HCT116 (cell line): ENCODE data around the gene TBX4. TPM values are rescaled to one million over a fixed set of nuclear protein-coding genes. Genes with fewer than 3 reads are reported as not detected.

ENCODE experiments used
- ATAC-seq: fragments of 200-7000 bp; cut with Tn5 transposase; 2 replicates; pipeline ENCODE4 v1.9.1; 2020; ENCODE audit warnings: mild to moderate bottlenecking, moderate library complexity
- BruUV-seq: library from RNA; stranded (reverse); fragments of 400-500 nt; replicated peaks from 2 replicates; lab custom pipeline; 2021; lab: Mats Ljungman, UMichigan
- CTCF ChIA-PET: fragments of 300-600 bp; sonication (Branson Sonifier 250); formaldehyde crosslinking; loops from one replicate; lab custom pipeline; 2021; ENCODE audit warnings: antibody characterized with exemption; lab: Charles Lee
- POLR2A ChIA-PET: fragments of 300-600, 350-600 bp; sonication (Branson Sonifier 250); formaldehyde crosslinking; loops from one replicate; lab custom pipeline; 2021; ENCODE audit warnings: antibody characterized with exemption; lab: Charles Lee
- RAD21 ChIA-PET, 2 experiments: fragments of 300-600 bp; sonication (Branson Sonifier 250); formaldehyde crosslinking; loops; one replicate each; lab custom pipeline; 2023; ENCODE audit warnings: low total read pairs in 2 of 2; ENCODE audit not compliant: uncharacterized antibody in 2 of 2, unreplicated experiment in 2 of 2, low non-redundant PET in 1 of 2; lab: Charles Lee
- DNase-seq: peaks from one replicate; pipeline ENCODE4 v3.0.0-alpha.2; 2010; ENCODE audit warnings: low read depth, low spot score
- H2AFZ ChIP-seq: fragments of 200-600 bp; shearing (Covaris generic), sonication (generic); 2 replicates; pipeline ENCODE4 v1.6.1; 2017; ENCODE audit warnings: low read depth, mixed run types, mixed read lengths, antibody characterized with exemption, low read length; ENCODE audit not compliant: poor library complexity, severe bottlenecking
- H3K27ac ChIP-seq: 2 replicates; pipeline ENCODE4 v1.5.1; 2012; ENCODE audit warnings: low read depth, low read length
- H3K27me3 ChIP-seq: fragments of 200-600 bp; sonication (generic); 2 replicates; pipeline ENCODE4 v1.6.1; 2016; ENCODE audit warnings: mixed run types, low read length, mixed read lengths; ENCODE audit not compliant: insufficient read depth
- H3K36me3 ChIP-seq, 2 experiments: fragments of 200-500 bp in 1 of 2; fragments of 200-600 bp in 1 of 2; sonication (Bioruptor generic) in 1 of 2; sonication (generic) in 1 of 2; 2 replicates each; pipeline versions ENCODE4 v1.5.1 to v1.6.1; 2014 to 2016; ENCODE audit warnings: low read length in 2 of 2, inconsistent platforms in 1 of 2, mixed read lengths in 1 of 2, mixed run types in 1 of 2; ENCODE audit not compliant: insufficient read depth in 2 of 2, control insufficient read depth in 1 of 2
- H3K4me1 ChIP-seq, 2 experiments: fragments of 200-600 bp in 1 of 2; sonication (generic) in 1 of 2; 2 replicates each; pipeline versions ENCODE4 v1.5.1 to v1.6.1; 2012 to 2017; ENCODE audit warnings: low read length in 2 of 2, inconsistent platforms in 1 of 2, mild to moderate bottlenecking in 1 of 2, mixed read lengths in 1 of 2, mixed run types in 1 of 2, moderate library complexity in 1 of 2; ENCODE audit not compliant: insufficient read depth in 2 of 2, control insufficient read depth in 1 of 2
- H3K4me2 ChIP-seq: fragments of 200-600 bp; sonication (generic); 2 replicates; pipeline ENCODE4 v1.6.1; 2017; ENCODE audit warnings: mixed run types, low read length, mixed read lengths
- H3K4me3 ChIP-seq, 2 experiments: fragments of 200-600 bp in 1 of 2; sonication (generic) in 1 of 2; replicated peaks in 1 of 2; 2 replicates each; pipeline ENCODE4 v1.5.1; 2011 to 2016; ENCODE audit warnings: low read length in 2 of 2, control low read depth in 1 of 2, low read depth in 1 of 2, mild to moderate bottlenecking in 1 of 2, mixed read lengths in 1 of 2, mixed run types in 1 of 2
- H3K79me2 ChIP-seq: fragments of 200-600 bp; sonication (generic); 2 replicates; pipeline ENCODE4 v1.6.1; 2017; ENCODE audit warnings: mild to moderate bottlenecking, mixed run types, low read length, moderate library complexity, mixed read lengths; ENCODE audit not compliant: insufficient read depth
- H3K9ac ChIP-seq: fragments of 200-600 bp; sonication (generic); 2 replicates; pipeline ENCODE4 v1.6.1; 2016; ENCODE audit warnings: low read length, mixed read lengths
- H3K9me2 ChIP-seq: fragments of 200-600 bp; sonication (generic), shearing (Covaris generic); 2 replicates; pipeline ENCODE4 v1.6.1; 2017; ENCODE audit warnings: mixed run types, mild to moderate bottlenecking, moderate library complexity; ENCODE audit not compliant: insufficient read depth
- H3K9me3 ChIP-seq, 2 experiments: fragments of 200-500 bp in 1 of 2; fragments of 200-600 bp in 1 of 2; sonication (Bioruptor generic) in 1 of 2; sonication (generic) in 1 of 2; 2 replicates each; pipeline ENCODE4 v1.6.1; 2014 to 2017; ENCODE audit warnings: low read length in 2 of 2, mixed read lengths in 2 of 2, inconsistent platforms in 1 of 2, low read depth in 1 of 2, mild to moderate bottlenecking in 1 of 2, mixed run types in 1 of 2, moderate library complexity in 1 of 2; ENCODE audit not compliant: control insufficient read depth in 1 of 2, insufficient read depth in 1 of 2
- H4K20me1 ChIP-seq: fragments of 200-600 bp; sonication (generic), shearing (Covaris generic); 2 replicates; pipeline ENCODE4 v1.6.1; 2017; ENCODE audit warnings: mixed run types, mild to moderate bottlenecking, moderate library complexity; ENCODE audit not compliant: insufficient read depth
- ATF3 ChIP-seq: IDR thresholded peaks from 2 replicates; pipeline ENCODE4 v1.6.1; 2012
- CBX3 ChIP-seq: IDR thresholded peaks from 2 replicates; pipeline ENCODE4 v1.6.1; 2012; ENCODE audit warnings: low read depth
- CEBPB ChIP-seq: IDR thresholded peaks from 2 replicates; pipeline ENCODE4 v1.6.1; 2012; ENCODE audit warnings: low read depth
- CTCF ChIP-seq, 3 experiments: fragments of 200-600 bp in 1 of 3; sonication (generic) in 1 of 3; IDR thresholded peaks in 2 of 3; conservative IDR thresholded peaks in 1 of 3; 2 replicates each; pipeline ENCODE4 v1.5.1; 2012 to 2017; ENCODE audit warnings: low read depth in 2 of 3, low read length in 2 of 3, antibody characterized with exemption in 1 of 3, borderline replicate concordance in 1 of 3, control low read depth in 1 of 3, mild to moderate bottlenecking in 1 of 3, mixed read lengths in 1 of 3, mixed run types in 1 of 3, moderate library complexity in 1 of 3; ENCODE audit not compliant: insufficient read depth in 1 of 3
- EZH2phosphoT487 ChIP-seq: fragments of 200-600 bp; IDR thresholded peaks from 2 replicates; pipeline ENCODE4 v1.6.1; 2018; ENCODE audit warnings: antibody characterized with exemption, borderline replicate concordance
- FOSL1 ChIP-seq: IDR thresholded peaks from 2 replicates; pipeline ENCODE4 v1.6.1; 2012; ENCODE audit warnings: low read depth
- RAD21 ChIP-seq: IDR thresholded peaks from 2 replicates; pipeline ENCODE4 v1.6.1; 2012; ENCODE audit warnings: low read depth, mild to moderate bottlenecking
- REST ChIP-seq: IDR thresholded peaks from 2 replicates; pipeline ENCODE4 v1.6.1; 2012; ENCODE audit warnings: low read depth
- SP1 ChIP-seq: IDR thresholded peaks from 2 replicates; pipeline ENCODE4 v1.6.1; 2012; ENCODE audit warnings: low read depth
- ZFX ChIP-seq: fragments of 450-650 bp; IDR thresholded peaks from 2 replicates; pipeline ENCODE4 v1.6.1; 2017
- ZNF274 ChIP-seq: fragments of 200-500 bp; sonication (Bioruptor generic); IDR thresholded peaks from 2 replicates; pipeline ENCODE4 v1.6.1; 2014; ENCODE audit warnings: mild to moderate bottlenecking, low read depth, low read length, inconsistent platforms
- intact Hi-C: fragments of 100-400 bp; cut with micrococcal nuclease; formaldehyde crosslinking; loops from 2 replicates; pipeline ENCODE4 v1.10.0; 2022
- total RNA-seq: library from RNA; stranded (reverse); gene quantifications from one replicate; pipeline ENCODE4 v1.2.1, GENCODE V29; 2021; ENCODE audit not compliant: unreplicated experiment

Gene TBX4
- total RNA-seq, 1 experiment from 2014 or later: 0.27 TPM

DNA sequence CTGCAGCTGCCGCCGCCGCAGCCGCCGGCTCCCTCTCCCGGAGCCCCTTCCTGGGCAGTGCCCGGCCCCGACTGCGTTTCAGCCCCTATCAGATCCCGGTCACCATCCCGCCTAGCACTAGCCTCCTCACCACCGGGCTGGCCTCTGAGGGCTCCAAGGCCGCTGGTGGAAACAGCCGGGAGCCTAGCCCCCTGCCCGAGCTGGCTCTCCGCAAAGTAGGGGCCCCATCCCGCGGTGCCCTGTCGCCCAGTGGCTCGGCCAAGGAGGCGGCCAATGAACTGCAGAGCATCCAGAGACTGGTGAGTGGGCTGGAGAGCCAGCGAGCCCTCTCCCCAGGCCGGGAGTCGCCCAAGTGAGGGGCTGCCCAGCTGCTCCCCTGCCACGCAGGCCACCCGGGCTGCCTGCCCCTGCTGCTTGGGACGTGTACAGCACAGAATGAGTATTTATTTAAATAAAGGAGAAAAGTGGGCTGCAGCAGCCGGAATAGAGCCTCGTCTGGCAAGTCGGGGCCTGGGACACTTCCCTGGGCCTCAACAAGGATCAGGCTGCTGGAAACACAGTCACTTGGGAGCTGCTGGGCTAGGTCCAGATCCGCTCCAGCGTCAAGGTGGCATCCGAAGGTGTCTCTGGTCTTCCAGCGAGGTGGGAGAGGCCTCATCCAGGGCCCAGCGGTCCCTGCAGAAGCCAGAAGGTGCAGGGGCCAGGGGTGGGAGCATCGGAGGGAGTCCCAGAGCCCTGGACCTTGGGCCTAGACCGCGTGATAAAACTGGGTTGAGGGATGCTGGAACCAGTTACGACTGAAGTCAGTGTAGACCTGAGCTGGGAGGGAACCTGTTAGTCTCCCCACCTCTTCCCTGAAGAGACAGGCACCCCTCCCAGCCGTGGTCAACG is 43.8 kb upstream of the TBX4 start:
- RAD21 ChIA-PET: interaction anchor here (1.3 kb wide), 3 partner anchors 166 to 688 kb away, joined by 3 to 4 read pairs (median 4); no protein-coding TSS in a partner anchor
- Histone ChIP-seq H3K27ac (peak overlapping the region; percentile 97; the same call in 1 of the 2 replicates), H4K20me1 (no peaks in the 10 kb centered on the region), H3K4me2 (peak overlapping the region; percentile 98), H3K36me3 (no peaks in the 10 kb centered on the region), H3K4me1 (peaks cover 27 to 39% of the 10 kb centered on the region in 2 experiments; a peak in 3 of 4 replicates), H3K27me3 (no peaks in the 10 kb centered on the region), H3K9ac (peak overlapping the region; percentile 77; the same call in 1 of the 2 replicates), H2AFZ (peak overlapping the region; percentile 93), H3K9me2 (no peaks in the 10 kb centered on the region), H3K4me3 (peak overlapping the region; percentile 52 to 68), H3K9me3 (no peaks in the 10 kb centered on the region), H3K79me2 (no peaks in the 10 kb centered on the region)
- CTCF ChIA-PET: interaction anchor here (1.4 to 3.1 kb wide), 4 partner anchors 14 to 688 kb away, joined by 7 to 32 read pairs (median 11); no protein-coding TSS in a partner anchor
- intact Hi-C loops: loop anchor here (1.0 to 2.0 kb wide), 2 partner anchors 406 to 438 kb away; no protein-coding TSS in a partner anchor
- POLR2A ChIA-PET: no interaction called here
- TF ChIP-seq EZH2phosphoT487 (no peak), SP1 (no peak), ATF3 (no peak), REST (no peak), CBX3 (no peak), CEBPB (no peak), FOSL1 (no peak), ZNF274 (no peak), ZFX (no peak), RAD21 (no peak), CTCF (IDR thresholded peaks at IDR 0.05 in 2 of 3, conservative IDR thresholded peaks at IDR 0.05 in 1 of 3; ENCODE audit: borderline replicate concordance in 1 of 3, insufficient read depth in 1 of 3, low read depth in 2 of 3, low read length in 2 of 3) (no peak)
- ATAC-seq: no peak
- no peak for DNase-seq
- BruUV-seq: no TSS peak
